Right cardiac atrium (tissue), 5 donors: ENCODE data around the gene PTH2R. TPM values are rescaled to one million over a fixed set of nuclear protein-coding genes. Genes with fewer than 3 reads are reported as not detected.
"Not testable (repeated sequence)": the region's sequence is repeated elsewhere in the genome, so short reads cannot be mapped to it uniquely, and the experiment has no call there.

Experiments
- ATAC-seq, 2 donors: fragments of 200-7000 bp; cut with Tn5 transposase; one replicate each; pipeline versions ENCODE4 v1.8.0 to v1.9.1; 2020; ENCODE audit warnings: moderate library complexity in 2 of 2, mild to moderate bottlenecking in 1 of 2
- DNase-seq, 3 donors: peaks; one replicate each; pipeline ENCODE4 v3.0.0-alpha.2; 2020
- H3K27ac ChIP-seq: one replicate; pipeline ENCODE4 v1.5.1; 2013; ENCODE audit warnings: mild to moderate bottlenecking, low read length, control low read depth, moderate library complexity
- H3K27me3 ChIP-seq: one replicate; pipeline ENCODE4 v1.6.1; 2013; ENCODE audit not compliant: control insufficient read depth, insufficient read depth
- H3K4me1 ChIP-seq: one replicate; pipeline ENCODE4 v1.6.1; 2013; ENCODE audit warnings: low read length; ENCODE audit not compliant: control insufficient read depth, insufficient read depth
- H3K4me3 ChIP-seq: one replicate; pipeline ENCODE4 v1.5.1; 2013; ENCODE audit warnings: low read length, control low read depth
- H3K9me3 ChIP-seq: one replicate; pipeline ENCODE4 v1.6.1; 2013; ENCODE audit warnings: low read length; ENCODE audit not compliant: control insufficient read depth
- WGBS: extraction: QIAGEN DNeasy Blood & Tissue Kit; methylation state at CpG from one replicate; pipeline ENCODE4 v1.1.7; 2013; 5-methylcytosine and 5-hydroxymethylcytosine counted together
- intact Hi-C, 4 donors: fragments of 100-400 bp; cut with DNase I; formaldehyde crosslinking; loops; one replicate each; pipeline versions ENCODE4 v1.11.0 to v1.14.0; 2022 to 2023
- polyA plus RNA-seq: library from polyadenylated mRNA; stranded (reverse); fragments of 200-250 nt; gene quantifications from one replicate; pipeline ENCODE4 v1.2.3, GENCODE V29; 2013
- total RNA-seq, 4 donors: library from RNA; stranded (reverse); fragmentation: NEBNext Ultra II Directional; extraction: Animal tissue kit (Norgen Biotek cat#: 25700); gene quantifications; one replicate each; pipeline ENCODE4 v1.2.1, GENCODE V29; 2021
- donor health status: healthy with polysubstance abuse.
- donor health status: DM: no; HTN: yes; CAD: no.
- donor health status: DM: no; HTN: no; CAD: no.
- donor health status: DM: no; HTN: yes; CAD: no; lungs with severe emphysema.
- donor health status: DM: yes; HTN: yes; CAD: no.

The PTH2R gene
- total and polyA plus RNA-seq, 5 donors: not detected

DNA sequence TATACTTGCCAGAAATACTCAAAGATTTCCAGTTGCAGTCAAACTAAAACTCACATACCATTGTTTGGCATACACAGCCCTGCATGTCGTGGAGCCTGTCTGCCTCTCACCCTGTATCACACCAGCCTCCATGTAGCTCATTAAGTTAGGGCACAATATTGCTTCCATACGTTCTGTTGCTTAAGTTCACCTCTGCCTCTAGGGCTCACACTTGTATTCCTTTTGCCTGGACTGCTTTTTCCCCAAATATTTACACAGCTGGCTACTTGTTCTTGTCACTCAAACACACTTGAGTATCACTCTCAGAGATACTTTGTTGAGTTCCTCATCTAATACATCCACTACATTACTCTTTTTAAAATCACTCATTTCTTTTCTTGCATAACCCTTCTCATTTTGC is 83.1 kb downstream of the PTH2R start:
- Histone ChIP-seq H3K27me3 (no peaks in the 10 kb centered on the region), H3K27ac (no peak overlapping the region), H3K4me1 (no peaks in the 10 kb centered on the region), H3K9me3 (no peaks in the 10 kb centered on the region), H3K4me3 (no peak overlapping the region)
- ATAC-seq (no peak), DNase-seq (no peak)
- intact Hi-C loops: no loop called here
- WGBS: 23% methylated on average over 2 of the region's 2 CpGs

DNA sequence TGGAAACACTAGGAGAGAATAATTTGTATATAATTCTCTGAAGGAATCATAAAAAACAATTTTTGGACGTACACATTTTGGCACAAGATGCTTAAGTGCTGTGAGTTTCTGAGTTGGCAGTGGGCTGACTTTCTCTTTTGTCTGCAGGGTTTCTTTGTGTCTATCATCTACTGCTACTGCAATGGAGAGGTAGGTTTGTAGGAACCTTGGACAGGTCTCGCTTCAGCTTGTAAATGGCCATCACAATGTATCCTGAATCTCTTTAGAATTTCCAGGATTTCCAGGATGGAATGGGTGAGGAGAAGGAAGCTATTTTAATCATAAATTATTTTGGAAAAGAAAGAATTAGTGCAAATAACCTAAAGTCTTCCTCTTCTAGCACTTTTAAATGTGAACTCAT is 83.9 kb downstream of the PTH2R start:
- Histone ChIP-seq H3K4me3 (no peak overlapping the region), H3K27me3 (no peaks in the 10 kb centered on the region), H3K27ac (no peak overlapping the region), H3K9me3 (no peaks in the 10 kb centered on the region), H3K4me1 (no peaks in the 10 kb centered on the region)
- WGBS: 74% methylated on average over 2 of the region's 2 CpGs
- DNase-seq (no peak), ATAC-seq (no peak)
- intact Hi-C loops: no loop called here

DNA sequence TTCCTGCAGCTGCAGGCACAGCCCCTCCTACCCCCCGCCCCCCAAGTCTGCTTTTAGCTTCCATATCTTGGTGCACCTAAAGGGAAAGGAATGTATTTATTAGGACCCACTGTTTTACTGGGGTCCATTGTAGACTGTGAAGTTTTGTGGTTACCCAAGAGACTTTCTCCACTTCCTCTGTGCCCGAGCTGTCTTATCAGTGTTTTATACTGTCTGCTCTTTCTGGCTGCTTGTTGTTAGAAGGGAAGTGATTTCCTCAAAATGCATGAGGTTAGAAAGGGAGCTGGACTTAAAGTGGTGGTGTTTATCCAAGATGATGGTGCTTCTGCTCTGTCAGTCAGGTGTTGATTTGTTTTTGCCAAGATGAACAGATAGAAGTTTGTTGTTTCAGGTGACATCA is 85.0 kb downstream of the PTH2R start:
- DNase-seq (no peak), ATAC-seq (no peak)
- no peak overlapping the region for H3K27ac ChIP-seq
- no peaks in the 10 kb centered on the region for H3K27me3 ChIP-seq
- no peaks in the 10 kb centered on the region for H3K4me1 ChIP-seq
- H3K4me3 ChIP-seq: no peak overlapping the region
- WGBS: 49% methylated on average over 2 of the region's 2 CpGs
- intact Hi-C loops: no loop called here
- no peaks in the 10 kb centered on the region for H3K9me3 ChIP-seq

DNA sequence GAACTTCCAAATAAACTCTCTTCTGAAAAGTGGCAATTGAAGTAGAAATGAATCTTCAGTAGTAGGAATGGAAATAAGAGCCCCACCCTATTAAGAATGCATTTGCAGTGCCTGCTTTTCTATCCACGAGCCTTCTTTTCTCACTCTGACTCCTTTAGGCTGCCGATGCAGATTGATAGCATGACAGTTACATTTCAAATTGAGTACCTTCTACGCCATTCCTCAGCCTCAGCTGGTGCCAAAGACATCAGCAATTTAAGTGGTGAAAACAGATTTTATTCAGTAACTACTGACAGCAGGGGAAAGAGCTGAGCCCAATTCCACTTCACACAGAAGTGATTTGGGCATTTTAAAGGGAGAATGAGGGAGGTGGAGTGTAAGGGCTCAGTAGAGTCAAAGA is 85.5 kb downstream of the PTH2R start:
- DNase-seq (no peak), ATAC-seq (no peak)
- no peaks in the 10 kb centered on the region for H3K4me1 ChIP-seq
- H3K4me3 ChIP-seq: no peak overlapping the region
- intact Hi-C loops: no loop called here
- H3K27me3 ChIP-seq: no peaks in the 10 kb centered on the region
- WGBS: 49% methylated on average over 3 of the region's 3 CpGs
- no peak overlapping the region for H3K27ac ChIP-seq
- no peaks in the 10 kb centered on the region for H3K9me3 ChIP-seq

DNA sequence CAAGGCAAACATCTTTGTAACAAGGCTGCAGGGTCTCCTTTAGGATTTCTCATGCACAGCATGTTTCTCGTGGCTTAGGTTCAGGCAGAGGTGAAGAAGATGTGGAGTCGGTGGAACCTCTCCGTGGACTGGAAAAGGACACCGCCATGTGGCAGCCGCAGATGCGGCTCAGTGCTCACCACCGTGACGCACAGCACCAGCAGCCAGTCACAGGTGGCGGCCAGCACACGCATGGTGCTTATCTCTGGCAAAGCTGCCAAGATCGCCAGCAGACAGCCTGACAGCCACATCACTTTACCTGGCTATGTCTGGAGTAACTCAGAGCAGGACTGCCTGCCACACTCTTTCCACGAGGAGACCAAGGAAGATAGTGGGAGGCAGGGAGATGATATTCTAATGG is 86.6 kb downstream of the PTH2R start:
- Histone ChIP-seq H3K27ac (no peak overlapping the region), H3K4me3 (no peak overlapping the region), H3K27me3 (no peaks in the 10 kb centered on the region), H3K9me3 (no peaks in the 10 kb centered on the region), H3K4me1 (no peaks in the 10 kb centered on the region)
- 84% methylated on average over 12 of the region's 12 CpGs for WGBS
- DNase-seq (no peak), ATAC-seq (no peak)
- intact Hi-C loops: no loop called here

DNA sequence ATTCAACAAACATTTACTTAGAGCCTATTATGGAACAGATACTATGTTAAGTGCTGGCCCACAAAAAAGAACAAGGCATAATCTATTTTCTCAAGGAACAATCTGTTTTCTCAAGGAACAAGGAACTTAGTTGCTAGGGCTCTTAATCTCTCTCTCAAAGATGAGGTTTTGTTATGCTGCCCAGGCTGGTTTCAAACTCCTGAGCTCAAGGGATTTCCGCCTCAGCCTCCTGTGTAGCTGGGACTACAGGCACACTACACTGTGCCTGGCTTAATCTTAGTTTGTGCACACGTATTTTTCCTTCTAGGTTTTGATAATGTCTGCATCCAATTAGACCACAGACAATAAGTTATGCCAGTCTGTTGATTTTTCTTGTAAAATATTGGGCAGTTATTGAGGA is 89.5 kb downstream of the PTH2R start:
- 51% methylated on average over 2 of the region's 2 CpGs for WGBS
- Histone ChIP-seq H3K4me1 (no peaks in the 10 kb centered on the region), H3K4me3 (no peak overlapping the region), H3K27me3 (no peaks in the 10 kb centered on the region), H3K9me3 (no peaks in the 10 kb centered on the region), H3K27ac (no peak overlapping the region)
- intact Hi-C loops: no loop called here
- ATAC-seq (no peak), DNase-seq (no peak)

DNA sequence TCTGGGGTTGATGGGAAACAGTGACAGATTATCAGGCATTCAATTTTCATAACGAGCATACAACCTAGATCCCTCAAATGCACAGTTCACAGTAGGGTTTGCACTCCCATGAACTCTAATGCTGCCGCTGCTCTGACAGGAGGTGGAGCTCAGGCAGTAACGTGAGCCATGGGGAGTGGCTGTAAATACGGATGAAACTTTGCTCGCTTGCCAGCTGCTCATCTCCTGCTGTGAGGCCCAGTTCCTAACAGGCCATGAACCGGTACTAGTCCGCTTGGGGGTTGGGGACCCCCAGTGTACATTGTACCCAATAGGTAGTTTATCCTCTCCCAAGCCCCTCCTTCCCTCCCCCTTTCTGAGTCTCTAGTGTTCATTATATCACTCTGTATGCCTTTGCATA is 94.6 kb downstream of the PTH2R start:
- no peak overlapping the region for H3K4me3 ChIP-seq
- H3K27ac ChIP-seq: no peak overlapping the region
- ATAC-seq (no peak), DNase-seq (no peak)
- 23% methylated on average over 7 of the region's 7 CpGs for WGBS
- no peaks in the 10 kb centered on the region for H3K27me3 ChIP-seq
- intact Hi-C loops: no loop called here
- no peaks in the 10 kb centered on the region for H3K4me1 ChIP-seq
- H3K9me3 ChIP-seq: no peaks in the 10 kb centered on the region

DNA sequence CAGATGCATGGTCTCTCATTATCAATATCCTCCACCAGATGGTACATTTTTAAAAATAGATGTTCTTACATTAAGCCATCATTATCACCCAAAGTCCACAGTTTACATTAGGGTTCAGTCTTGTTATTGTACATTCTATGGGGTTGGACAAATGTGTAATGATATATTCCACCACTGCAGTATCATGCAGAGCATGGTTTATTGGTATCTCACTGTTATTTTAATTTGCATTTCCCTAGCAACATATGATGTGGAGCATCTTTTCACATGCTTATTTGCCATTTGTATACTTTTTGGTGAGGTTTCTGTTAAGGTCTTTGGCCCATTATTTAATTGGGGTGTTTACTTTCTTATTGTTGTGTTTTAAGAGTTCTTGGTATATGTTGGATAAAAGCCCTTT is 95.7 kb downstream of the PTH2R start:
- ATAC-seq (no peak), DNase-seq (no peak)
- H3K9me3 ChIP-seq: no peaks in the 10 kb centered on the region
- no peak overlapping the region for H3K4me3 ChIP-seq
- no peaks in the 10 kb centered on the region for H3K4me1 ChIP-seq
- no peaks in the 10 kb centered on the region for H3K27me3 ChIP-seq
- intact Hi-C loops: no loop called here
- no peak overlapping the region for H3K27ac ChIP-seq

DNA sequence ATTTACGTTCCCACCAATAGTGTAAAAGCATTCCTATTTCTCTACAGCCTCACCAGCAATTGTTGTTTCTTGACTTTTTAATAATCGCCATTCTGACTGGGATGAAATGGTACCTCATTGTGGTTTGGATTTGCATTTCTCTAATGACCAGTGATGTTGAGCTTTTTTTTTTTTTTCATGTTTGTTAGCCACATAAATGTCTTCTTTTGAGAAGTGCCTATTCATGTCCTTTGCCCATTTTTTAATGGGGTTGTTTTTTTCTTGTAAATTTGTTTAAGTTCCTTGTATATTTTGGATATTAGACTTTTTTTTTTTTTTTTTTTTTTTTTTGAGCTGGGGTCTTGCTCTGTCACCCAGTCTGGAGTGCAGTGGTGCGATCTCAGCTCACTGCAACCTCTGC is 98.8 kb downstream of the PTH2R start:
- H3K27ac ChIP-seq, ATAC-seq, H3K27me3 ChIP-seq, H3K9me3 ChIP-seq, H3K4me1 ChIP-seq, intact Hi-C loops, H3K4me3 ChIP-seq, DNase-seq: not testable (repeated sequence)
- WGBS: 86% methylated on average over 3 of the region's 3 CpGs

DNA sequence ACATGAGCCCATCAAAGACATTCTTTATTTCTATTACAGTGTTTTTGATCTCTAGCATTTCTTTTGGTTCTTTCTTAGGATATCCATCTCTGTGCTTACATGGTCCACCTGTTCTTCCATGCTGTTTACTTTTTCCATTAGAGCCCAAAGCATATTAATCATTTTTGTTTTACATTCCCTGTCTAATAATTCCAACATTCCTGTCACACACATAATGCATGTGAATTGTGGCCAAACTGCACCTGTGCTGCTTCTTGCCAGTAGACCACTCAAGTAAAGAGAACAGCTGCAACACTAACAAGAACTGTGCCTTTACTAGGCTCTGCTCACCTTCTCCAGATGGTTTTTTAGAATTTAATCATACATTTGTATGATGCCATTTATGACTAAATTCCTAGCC is 103.0 kb downstream of the PTH2R start:
- H3K4me1 ChIP-seq: no peaks in the 10 kb centered on the region
- H3K27ac ChIP-seq: no peak overlapping the region
- intact Hi-C loops: no loop called here
- no peaks in the 10 kb centered on the region for H3K9me3 ChIP-seq
- no peak overlapping the region for H3K4me3 ChIP-seq
- ATAC-seq: no peak
- H3K27me3 ChIP-seq: no peaks in the 10 kb centered on the region
- no peak for DNase-seq

DNA sequence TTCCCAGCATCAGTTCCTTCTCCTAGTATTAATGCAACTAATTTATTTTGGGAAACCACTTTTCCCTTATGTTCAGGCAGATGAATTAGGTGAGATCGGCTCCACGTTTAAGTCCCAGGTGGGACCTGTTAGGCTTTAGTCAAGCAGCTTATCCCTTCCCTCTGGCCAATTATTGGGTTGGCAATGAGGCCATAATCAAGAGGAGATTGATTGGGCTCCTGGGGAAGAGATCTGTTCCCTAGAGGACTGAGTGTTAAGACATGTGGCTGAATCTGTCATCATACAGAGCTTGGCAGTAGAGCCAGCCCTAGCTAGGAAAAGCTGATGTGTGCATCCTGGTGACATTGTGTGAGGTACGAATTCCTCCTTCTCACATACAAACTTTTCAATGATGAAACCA is 104.4 kb downstream of the PTH2R start:
- Histone ChIP-seq H3K4me3 (no peak overlapping the region), H3K27me3 (no peaks in the 10 kb centered on the region), H3K27ac (no peak overlapping the region), H3K9me3 (no peaks in the 10 kb centered on the region), H3K4me1 (no peaks in the 10 kb centered on the region)
- no peak for DNase-seq
- ATAC-seq: no peak
- 56% methylated on average over 3 of the region's 3 CpGs for WGBS
- intact Hi-C loops: no loop called here

DNA sequence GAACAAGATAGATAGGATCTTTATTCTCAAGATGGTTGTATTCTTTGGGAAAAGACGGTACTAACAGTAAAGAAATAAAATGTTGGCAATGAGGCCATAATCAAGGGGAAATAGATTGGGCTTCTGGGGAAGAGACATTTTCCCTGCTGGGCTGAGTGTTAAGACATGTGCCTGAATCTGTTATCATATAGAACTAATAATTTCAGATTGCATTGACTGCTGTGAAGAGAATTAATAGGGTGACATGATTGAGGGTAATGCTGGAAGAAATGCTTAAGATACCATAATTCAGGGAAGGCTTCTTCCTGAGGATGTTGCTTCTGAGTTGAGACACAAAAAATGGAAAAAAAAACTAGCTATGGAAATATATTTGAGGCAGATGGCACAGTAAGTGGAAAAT is 105.0 kb downstream of the PTH2R start:
- Histone ChIP-seq H3K27me3 (no peaks in the 10 kb centered on the region), H3K4me1 (no peaks in the 10 kb centered on the region), H3K27ac (no peak overlapping the region), H3K9me3 (no peaks in the 10 kb centered on the region), H3K4me3 (no peak overlapping the region)
- ATAC-seq: no peak
- DNase-seq: no peak
- intact Hi-C loops: no loop called here
- 53% methylated on average over 1 of the region's 1 CpG for WGBS
